GM18868 (cell line): ENCODE data around the gene SDK2.
"Not testable (repeated sequence)": the region's sequence is repeated elsewhere in the genome, so short reads cannot be mapped to it uniquely, and the experiment has no call there.

Experiments used
- ATAC-seq: cut with Tn5 transposase; IDR thresholded peaks from one replicate; pipeline ENCODE4 v1.9.1; 2021; ENCODE audit warnings: mild to moderate bottlenecking, moderate library complexity; ENCODE audit not compliant: unreplicated experiment

The SDK2 gene

DNA sequence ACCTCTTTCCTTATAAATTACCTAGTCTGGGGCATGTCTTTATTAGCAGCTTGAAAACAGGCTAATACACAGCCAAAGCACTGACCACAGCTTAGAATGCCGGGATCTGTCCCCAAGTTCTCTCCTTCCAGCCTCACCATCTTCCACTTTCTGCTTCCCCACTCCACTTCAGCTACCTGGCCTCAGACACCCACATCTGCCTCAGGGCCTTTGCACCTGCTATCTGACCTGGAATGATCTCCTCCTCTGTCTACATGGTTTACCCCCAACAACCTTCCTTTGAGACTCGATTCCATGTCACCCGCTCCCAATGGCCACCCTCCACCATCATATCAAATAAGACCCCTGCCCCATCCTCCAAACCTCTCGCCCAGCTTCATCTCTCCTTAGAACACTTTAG lies 179.8 kb downstream of the SDK2 start:
- ATAC-seq: no peak

DNA sequence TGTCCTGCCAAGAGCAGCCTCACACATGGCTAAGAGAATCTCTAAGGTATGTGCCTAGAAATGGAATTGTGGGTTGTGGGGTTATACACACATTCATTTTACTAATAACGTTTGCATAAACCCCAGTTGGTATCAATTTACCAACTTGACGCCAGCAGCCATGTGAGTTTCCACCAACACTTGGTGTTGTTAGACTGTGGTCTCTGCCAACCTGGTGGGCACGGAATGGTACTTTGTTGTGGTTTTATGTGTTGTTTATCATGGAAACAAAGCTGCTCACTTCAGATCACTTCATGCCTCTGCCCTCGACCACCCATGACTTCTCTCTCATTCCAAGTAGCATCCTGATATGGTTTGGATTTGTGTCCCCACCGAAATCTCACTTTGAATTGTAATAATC lies 180.4 kb downstream of the SDK2 start:
- no peak for ATAC-seq

DNA sequence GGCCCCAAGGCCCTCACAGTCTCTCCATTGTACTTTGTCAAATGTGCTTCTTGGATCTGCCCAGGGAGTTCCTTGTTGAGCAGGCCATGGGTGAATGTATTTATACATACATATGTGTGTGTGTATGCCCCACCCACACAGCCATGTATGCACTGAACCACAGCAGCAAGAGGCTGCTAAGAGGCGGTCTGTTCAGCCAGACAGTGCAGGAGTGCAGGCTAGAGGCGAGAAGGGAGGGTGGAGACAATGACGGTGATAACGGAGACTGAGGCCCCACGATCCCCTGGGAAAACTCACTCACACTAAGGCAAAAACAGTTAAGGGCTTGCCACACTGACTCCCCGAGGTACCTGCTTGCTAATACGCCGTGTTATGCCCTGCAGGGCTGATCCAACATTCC lies 181.4 kb downstream of the SDK2 start:
- no peak for ATAC-seq

DNA sequence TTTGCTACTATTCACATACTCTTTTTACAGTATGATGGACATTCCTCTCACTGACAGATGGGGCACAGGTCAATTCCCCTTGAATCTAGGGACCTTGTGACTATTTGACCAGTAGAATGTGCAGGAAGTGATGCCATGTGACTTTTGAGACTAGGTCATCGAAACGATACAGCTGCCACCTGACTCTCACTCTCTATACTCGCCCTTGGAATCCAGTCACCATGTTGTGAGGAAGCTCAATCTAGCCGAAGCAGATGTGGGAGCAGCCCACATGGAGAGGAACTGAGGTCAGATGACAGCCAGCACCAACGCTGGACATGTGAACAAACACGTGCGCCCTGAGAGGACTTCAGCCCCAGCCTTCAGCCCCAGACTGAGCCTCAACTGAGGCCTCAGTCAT lies 184.3 kb downstream of the SDK2 start:
- no peak for ATAC-seq

DNA sequence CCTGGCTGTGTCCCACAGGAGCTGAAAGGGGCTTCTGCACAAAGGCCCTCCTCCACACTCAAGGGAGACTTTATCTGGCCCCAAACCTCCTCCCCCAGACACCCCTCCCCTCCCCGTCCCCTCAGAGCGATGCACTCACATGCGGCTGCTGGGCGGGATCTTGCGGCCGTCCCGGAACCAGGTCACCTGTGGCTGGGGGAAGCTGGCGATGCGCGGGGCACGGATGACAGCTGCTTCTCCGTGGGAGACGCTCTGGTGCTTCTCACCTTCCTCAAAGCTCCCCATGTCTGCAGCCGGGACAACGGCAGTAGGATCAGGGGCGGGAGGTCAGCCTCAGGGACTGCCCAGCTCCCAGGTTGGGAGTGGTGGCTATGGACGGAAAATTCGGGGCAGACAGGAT lies 188.5 kb downstream of the SDK2 start:
- no peak for ATAC-seq

DNA sequence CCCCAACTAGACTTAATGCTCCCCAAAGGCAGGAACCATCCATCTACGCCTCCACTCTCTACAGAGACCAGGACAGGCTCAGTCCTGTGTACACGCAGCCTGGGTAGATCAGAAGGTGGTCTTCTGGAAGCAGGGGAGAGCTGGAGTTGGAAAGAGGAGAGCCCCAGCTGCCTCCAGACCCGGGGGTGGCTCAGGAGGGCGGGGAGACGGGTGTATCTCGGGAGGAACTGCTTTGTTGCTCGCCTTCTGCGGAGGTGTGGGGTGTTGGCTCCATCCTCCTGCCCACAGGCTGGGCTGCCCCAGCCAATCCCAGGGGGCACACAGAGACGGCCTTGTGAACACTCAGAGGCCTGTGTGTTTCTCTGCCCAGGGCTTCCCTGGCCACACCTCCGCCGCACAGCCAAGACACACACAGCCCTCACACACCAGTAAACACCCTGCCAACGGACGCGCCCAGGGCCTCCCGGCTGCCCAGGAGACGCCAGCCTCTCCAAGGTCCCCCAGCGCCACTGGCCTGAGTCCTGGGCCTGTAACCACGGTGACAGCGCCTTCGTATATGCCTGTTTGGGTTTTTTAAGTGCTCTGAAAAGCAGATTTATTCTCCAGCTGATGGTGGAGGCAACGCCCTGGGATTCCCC lies 189.1 kb downstream of the SDK2 start:
- ATAC-seq: no peak

DNA sequence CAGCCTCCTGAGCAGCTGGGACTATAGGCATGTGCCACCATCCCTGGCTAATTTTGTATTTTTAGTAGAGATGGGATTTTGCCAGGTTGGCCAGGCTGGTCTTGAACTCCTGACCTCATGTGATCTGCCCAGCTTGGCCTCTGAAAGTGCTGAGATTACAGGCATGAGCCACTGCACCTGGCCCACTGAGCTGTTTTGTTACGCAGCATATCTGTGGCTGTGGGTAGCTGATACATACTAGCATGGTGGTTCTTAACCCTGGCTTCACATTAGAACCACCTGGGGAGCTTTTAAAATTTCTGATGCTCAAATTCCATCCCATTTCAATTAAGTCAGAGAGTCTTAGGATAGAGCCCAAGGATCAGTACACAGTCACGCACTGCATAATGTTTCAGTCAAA lies 190.8 kb downstream of the SDK2 start:
- not testable (repeated sequence) for ATAC-seq

DNA sequence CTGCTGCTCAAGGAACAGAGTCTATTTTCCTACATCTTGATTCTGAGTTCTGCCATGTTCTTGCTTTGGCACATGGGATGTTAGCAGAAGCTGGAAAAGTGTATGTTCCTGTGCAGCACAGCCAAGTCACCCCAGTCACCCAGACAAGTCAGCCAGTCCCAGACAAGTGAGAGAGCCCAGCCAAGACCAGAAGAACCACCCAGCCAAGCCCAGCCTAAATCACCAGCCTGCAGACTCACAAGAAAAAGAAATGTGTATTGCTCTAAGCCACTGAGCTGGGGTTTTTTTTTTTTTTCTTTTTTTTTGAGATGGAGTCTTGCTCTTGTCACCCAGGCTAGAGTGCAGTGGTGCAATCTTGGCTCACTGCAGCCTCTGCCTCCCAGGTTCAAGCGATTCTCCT lies 191.2 kb downstream of the SDK2 start:
- no peak for ATAC-seq

DNA sequence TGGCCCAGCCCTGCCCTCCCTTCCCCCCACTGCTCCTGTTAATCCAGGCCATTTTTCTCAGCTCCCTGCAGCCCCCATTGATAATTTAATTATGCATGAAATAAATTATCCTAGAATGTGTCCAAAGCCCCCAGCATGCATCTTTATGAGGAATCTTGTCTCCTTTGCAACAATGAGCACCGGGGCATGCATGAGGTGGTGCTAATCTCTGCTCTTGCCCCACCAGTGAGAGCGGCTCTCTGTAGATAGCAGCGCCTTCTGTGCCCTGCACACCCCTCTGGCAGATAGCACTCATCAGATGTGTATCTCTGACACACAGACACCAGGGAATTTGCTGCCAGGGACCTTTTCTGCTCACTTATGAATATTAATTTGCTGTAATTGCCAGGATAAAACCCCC lies 192.2 kb downstream of the SDK2 start:
- ATAC-seq: no peak

DNA sequence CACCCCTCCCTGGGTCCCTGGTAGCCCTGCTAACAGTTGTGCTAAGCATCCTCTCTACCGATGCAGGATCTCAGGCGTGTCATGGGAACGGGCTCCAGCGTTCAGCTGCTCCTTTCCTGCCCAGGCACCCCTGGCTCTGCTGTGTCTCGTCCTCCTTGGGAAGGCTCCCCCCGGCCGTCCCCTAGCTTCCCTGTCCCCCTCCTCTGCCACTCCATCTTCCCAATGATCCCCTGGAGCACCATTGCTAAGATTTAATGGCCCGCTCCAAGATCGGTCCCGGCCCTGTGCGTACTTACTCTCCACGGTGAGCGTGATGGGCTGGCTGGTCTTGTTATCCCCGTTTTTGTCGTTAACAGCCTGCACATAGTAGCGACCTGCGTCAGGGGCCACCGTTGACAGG lies 196.9 kb downstream of the SDK2 start:
- no peak for ATAC-seq

DNA sequence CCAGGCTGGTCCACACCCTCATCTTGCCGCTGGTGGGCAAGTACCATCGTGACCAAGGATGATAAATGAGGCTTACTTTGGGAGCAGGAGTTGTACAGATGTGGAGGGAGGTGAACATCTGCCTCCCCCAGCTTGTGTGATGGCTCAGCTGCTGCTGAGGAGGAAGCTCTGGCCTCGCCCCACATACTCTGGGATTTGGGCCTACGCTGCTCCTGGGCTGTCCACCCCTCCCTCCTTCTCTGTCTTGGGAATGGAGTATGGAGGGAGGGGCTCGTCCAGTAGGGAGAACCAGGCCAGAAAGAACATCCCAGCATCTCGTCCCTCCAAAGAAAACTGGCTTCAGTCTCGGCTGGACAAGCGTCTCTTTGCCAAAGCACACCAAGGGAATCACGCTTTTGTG lies 197.6 kb downstream of the SDK2 start:
- no peak for ATAC-seq

DNA sequence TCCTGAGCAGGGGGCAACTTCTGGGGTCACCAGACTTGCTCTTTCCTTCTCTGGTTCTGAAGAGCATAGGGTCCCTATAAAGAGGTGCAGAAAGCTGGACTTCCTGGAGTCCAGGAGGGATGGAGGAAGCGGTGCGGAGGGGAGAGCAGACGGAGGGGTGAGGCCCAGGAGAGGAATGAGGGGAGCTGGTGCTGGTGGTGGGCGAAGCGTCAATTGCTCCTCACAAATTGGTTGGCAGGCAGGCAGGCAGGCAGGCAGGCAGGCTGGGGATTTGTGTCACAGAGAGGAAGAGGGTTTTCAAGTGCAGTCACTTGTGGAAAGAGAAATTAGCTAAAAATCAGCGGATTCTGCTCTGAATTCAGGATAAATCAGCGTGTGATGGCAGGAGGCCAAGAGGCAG lies 198.8 kb downstream of the SDK2 start:
- no peak for ATAC-seq

DNA sequence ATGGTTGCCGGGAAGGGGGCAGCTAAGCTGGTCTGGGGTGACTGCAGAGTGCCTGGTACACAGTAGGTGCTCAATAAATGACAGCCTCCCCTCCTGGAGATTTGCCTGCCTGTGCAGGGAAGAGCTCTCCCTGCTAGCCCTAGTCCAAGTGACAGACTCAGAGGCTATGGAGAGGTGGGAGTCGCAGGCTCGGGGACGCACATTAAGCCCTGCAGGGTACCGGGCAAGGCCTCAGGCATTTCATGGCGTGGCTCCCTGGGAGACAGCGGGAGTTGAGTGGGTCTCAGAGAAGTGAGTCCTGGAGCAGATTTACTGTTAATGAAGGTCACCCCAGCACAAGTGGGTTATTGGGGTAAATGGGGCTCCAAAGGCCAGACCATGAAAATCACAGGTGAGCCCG lies 200.2 kb downstream of the SDK2 start:
- no peak for ATAC-seq

DNA sequence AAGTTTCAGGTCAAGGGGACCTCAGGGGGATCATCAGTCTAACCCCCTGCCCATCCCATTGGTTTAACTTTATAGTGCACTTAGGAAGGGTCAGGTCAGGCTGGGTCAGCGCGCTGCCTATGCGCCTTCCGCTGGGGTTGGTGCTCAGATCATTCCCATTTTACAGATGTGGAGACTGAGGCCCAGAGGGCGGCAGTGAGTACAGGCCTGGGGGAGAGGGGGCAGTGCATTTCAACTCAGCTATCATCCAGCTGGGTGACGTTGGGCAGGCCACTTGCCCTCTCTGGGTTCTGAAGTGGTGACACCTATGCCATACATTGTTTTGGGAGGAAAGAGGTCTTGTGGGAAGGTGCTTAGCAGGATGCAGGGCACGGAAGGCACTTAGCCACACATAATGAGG lies 204.6 kb downstream of the SDK2 start:
- no peak for ATAC-seq

DNA sequence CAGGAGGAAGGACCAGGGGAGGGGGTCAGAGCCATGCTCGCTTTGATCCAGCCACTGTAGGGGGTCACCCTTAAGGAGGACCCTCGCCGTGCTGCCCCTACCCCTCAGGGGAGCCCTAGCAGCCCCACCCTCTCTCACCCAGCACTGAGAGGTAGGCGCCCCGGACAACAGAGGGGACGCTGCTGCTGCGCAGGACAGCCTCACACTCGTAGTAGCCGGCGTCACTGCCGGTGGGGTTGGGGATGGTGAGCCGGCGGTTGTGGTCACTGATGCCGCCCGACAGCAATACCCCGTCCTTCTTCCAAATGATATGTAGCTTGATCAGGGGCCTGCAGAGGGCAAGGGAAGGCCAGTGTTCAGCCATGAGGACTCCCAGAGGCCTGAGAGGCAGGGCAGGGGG lies 206.4 kb downstream of the SDK2 start:
- ATAC-seq: no peak

DNA sequence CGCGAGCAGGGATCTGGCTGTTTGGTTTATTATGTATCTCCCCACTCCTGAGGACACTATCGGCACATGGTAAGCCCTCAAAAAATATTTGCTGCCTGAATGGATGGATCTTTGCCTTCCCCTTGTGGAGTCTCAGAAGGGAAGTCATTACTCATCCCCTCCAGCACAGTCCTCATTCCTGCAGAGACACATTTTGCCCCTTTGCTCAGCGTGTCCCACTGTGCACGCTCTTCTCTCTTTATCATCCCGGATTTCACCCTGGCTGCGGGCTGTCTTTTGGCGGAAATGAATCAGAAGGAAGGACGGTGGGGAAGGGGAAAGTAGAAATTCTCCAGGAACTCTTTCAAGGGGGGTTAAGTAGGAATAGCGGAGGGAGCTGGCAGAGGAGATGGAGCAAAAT lies 207.3 kb downstream of the SDK2 start:
- ATAC-seq: no peak

DNA sequence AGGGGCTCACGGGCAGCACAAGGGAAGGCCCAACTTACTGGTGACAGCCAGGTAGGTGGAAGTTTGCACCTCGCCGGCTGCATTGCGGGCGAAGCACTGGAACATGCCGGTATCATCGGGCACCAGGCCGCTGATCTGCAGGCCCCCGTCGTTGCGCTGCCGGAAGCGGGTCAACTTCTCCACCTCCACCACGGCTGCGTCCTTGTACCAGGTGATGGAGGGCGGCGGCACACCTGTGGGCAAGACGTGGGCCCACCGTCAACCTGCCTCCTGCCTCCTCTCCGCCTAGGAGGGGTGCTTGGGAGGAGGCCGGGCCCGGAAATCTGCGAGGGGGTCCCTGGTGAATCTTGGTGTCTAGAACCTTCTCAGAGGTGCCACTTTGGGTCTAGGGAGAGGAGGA lies 208.8 kb downstream of the SDK2 start:
- ATAC-seq: no peak

DNA sequence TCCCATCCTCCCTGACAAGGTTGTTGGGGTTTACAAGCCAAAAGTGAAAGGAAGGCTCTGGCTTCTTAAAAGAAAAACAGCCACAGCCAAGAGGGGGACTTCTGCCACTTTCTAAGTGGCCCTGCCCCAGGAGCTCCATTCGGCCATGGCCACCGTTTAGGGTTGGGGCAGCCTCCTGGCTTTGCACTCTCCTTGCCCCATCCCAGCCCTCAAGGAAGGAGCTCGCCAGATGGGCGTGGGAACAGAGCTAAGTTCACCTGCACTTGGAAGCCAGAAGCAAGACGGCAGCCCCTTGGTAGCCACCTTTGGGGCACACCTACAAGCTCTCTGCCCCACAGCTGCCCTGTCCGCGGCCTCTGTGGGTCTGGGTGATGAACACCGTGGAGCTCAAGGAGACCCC lies 210.1 kb downstream of the SDK2 start:
- no peak for ATAC-seq

DNA sequence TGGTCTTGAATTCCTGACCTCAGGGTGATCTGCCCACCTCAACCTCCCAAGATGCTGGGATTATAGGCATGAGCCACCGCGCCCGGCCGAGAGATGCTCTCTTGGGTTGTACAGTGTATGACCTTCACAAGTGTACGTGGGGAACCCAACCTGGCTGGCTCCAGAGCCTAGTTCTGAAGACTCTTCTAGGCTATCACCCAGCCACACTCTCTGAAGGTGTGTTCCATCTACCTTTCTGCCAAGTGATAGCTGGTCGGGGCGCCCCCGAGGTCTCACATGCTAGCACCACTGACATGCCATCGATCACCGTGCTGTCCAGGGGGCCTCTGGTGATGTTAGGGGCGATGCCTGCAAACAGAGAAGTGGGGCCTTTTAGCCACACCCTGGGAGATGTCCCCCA lies 210.7 kb downstream of the SDK2 start:
- no peak for ATAC-seq

DNA sequence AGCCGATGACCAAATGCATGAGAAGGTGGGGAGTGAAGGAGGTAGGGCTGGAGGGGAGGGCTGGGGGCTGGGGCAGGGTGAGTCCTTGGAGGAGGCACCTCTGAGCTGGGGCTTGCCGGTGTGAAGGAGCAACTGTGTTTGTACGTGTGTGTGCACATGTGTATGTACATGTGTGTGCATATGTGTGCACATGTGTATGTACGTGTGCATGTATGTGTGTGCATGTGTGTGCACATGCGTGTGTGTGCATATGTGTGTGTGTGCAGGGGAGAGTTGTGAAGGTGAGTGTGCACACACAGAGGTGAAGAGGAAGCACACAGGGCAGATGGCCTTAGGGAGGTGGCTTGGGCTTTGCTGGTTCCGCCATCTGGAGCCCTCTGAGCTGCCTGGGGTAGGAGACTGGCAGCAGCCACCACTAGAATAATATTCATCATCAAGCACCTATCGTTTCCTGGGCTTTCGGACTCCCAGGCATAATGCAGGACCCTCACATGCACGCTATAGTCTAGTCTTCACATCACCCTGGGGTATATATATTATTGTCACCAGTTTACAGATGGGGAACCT lies 211.5 kb downstream of the SDK2 start:
- ATAC-seq: no peak

DNA sequence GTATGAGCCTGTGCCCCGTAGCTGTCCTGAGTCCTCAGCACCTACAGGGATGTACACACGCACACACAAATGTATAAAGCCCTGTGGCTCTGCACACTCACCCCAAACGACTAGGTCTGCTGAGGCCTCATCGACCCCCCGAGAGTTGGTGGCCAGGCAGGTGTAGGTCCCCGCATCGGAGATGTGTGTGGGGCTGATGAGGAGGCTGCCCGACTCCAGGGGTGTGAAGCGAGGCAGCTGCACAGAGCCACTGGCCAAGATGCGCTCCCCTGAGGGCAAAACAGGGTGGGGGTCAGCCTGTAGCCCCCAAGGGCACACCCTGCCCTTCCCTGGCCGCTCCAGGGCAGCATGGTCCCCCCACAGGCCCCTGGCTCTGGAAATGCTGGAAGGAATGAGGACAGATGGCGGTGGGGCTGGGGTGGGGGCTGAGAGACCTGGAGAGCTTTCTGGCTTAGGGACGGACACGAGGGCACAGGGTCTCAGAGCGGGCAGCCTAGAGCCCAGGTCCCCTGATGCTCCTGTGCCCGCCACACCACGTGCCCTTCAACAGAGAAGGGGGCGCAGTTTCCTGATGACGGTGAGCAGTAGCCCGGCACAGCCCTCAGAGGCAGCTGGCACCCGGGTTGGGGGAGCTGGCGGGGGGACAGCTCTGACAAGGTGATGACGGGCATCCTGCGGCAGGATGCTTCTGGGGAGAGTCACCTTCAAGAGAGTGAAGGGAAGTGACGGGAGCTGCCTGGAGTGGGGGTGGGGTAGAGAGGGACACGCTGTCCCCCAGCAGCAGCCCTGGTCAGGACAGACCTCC lies 212.6 kb downstream of the SDK2 start:
- ATAC-seq: no peak

DNA sequence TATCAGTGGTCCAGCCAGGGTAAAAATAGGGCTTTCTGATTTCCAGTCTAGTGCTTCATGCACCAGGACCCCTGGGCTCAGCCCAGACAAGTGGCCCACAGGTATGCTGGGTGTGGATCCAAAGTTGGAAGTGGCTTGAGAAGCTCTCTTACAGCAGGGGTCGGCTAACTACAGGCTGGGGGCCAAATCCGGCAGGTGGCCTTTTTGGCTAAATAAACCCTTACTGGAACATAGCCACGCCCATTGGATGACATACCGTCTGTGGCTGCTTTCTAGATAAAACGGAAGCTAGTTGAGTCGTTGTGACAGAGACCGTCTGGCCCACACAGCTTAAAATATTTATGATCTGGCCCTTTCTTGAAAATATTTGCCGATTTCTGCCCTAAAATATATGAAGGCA lies 213.4 kb downstream of the SDK2 start:
- ATAC-seq: no peak
